NT2/D1 (cell line): ENCODE data around the gene LPO.

Experiments used
- SUZ12 ChIP-seq: IDR thresholded peaks from 2 replicates; pipeline ENCODE4 v1.6.1; 2011; ENCODE audit not compliant: insufficient read length, insufficient read depth; ENCODE audit errors: extremely low read depth
- YY1 ChIP-seq: IDR thresholded peaks from 2 replicates; pipeline ENCODE4 v1.6.1; 2011; ENCODE audit not compliant: insufficient read length, insufficient read depth
- ZNF274 ChIP-seq: IDR thresholded peaks from 2 replicates; pipeline ENCODE4 v1.6.1; 2011; ENCODE audit warnings: mild to moderate bottlenecking, low read depth, low read length

DNA sequence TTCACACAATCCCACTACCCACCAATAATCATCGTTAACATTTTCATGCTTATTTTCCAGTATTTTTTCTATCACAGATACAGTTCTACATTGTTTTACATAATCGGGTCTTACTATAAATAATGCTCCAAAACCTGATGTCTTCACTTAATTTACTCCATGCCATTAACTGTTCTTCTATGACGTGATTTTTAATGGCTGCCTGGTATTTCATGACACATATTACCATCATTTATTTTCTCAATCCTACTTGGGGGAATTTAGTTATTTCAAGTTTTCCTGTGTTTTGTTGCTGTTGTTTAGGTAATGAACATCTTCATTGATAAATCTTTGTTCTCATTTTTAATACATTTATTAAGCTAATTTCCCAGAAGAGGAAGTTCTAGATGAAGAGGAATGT lies 14.7 kb downstream of the LPO start:
- TF ChIP-seq ZNF274 (no peak), YY1 (no peak), SUZ12 (no peak)
